BLaER1 (cell line): ENCODE data around the gene HADHA.

Experiments used
- H3K27ac ChIP-seq: shearing (Covaris generic); formaldehyde crosslinking; 2 replicates; pipeline ENCODE4 v1.8.1; 2022
- H3K27me3 ChIP-seq: shearing (Covaris generic); formaldehyde crosslinking; 2 replicates; pipeline ENCODE4 v1.8.1; 2022
- H3K36me3 ChIP-seq: shearing (Covaris generic); formaldehyde crosslinking; 2 replicates; pipeline ENCODE4 v1.8.1; 2022
- H3K4me1 ChIP-seq: shearing (Covaris generic); formaldehyde crosslinking; 2 replicates; pipeline ENCODE4 v1.8.1; 2022
- H3K4me2 ChIP-seq: shearing (Covaris generic); formaldehyde crosslinking; 2 replicates; pipeline ENCODE4 v1.8.1; 2022
- H3K4me3 ChIP-seq: shearing (Covaris generic); formaldehyde crosslinking; 2 replicates; pipeline ENCODE4 v1.8.1; 2022
- H3K9ac ChIP-seq: shearing (Covaris generic); formaldehyde crosslinking; 2 replicates; pipeline ENCODE4 v1.8.1; 2022
- H3K9me3 ChIP-seq: shearing (Covaris generic); formaldehyde crosslinking; 2 replicates; pipeline ENCODE4 v1.8.1; 2022
- H4K20me1 ChIP-seq: shearing (Covaris generic); formaldehyde crosslinking; 2 replicates; pipeline ENCODE4 v1.8.1; 2022
- Cebpa-rat ChIP-seq: shearing (Covaris generic); IDR thresholded peaks from 2 replicates; pipeline ENCODE4 v1.8.1; 2022

HADHA gene

GRCh38 chr2:26224095-26224494 lies 20.3 kb downstream of the HADHA start:
- no peak overlapping the region for H3K4me2 ChIP-seq
- H3K36me3 ChIP-seq = peaks cover 90% of the 10 kb centered on the region
- H3K27me3 ChIP-seq = no peaks in the 10 kb centered on the region
- H3K9me3 ChIP-seq = peaks cover 17% of the 10 kb centered on the region
- TF ChIP-seq Cebpa-rat = no peak
- H4K20me1 ChIP-seq = no peaks in the 10 kb centered on the region
- H3K4me3 ChIP-seq = no peak overlapping the region
- no peak overlapping the region for H3K9ac ChIP-seq
- H3K27ac ChIP-seq = no peak overlapping the region
- H3K4me1 ChIP-seq = no peaks in the 10 kb centered on the region

- no peak overlapping the region for H3K27ac ChIP-seq
- no peaks in the 10 kb centered on the region for H3K27me3 ChIP-seq
- no peak overlapping the region for H3K4me2 ChIP-seq
- no peaks in the 10 kb centered on the region for H4K20me1 ChIP-seq
- no peak for TF ChIP-seq Cebpa-rat
- H3K4me1 ChIP-seq = no peaks in the 10 kb centered on the region
- no peak overlapping the region for H3K9ac ChIP-seq
- no peak overlapping the region for H3K4me3 ChIP-seq
- peaks cover 15% of the 10 kb centered on the region for H3K9me3 ChIP-seq
- peaks cover 89% of the 10 kb centered on the region for H3K36me3 ChIP-seq
These were observed 21.4 kb downstream of the HADHA start for GRCh38 chr2:26223018-26223417.

GRCh38 chr2:26217720-26218119 lies 26.7 kb downstream of the HADHA start:
- Histone ChIP-seq H3K36me3 (peaks cover 99% of the 10 kb centered on the region), H3K27ac (no peak overlapping the region), H3K9me3 (no peaks in the 10 kb centered on the region), H3K4me2 (no peak overlapping the region), H3K9ac (no peak overlapping the region), H3K4me3 (no peak overlapping the region), H3K27me3 (no peaks in the 10 kb centered on the region), H4K20me1 (no peaks in the 10 kb centered on the region), H3K4me1 (peaks cover 9% of the 10 kb centered on the region; the same call in 1 of the 2 replicates)
- no peak for TF ChIP-seq Cebpa-rat

GRCh38 chr2:26216587-26216986 lies 27.8 kb downstream of the HADHA start:
- H3K36me3 ChIP-seq = peaks cover 99% of the 10 kb centered on the region
- no peak for TF ChIP-seq Cebpa-rat
- no peak overlapping the region for H3K4me2 ChIP-seq
- H3K4me3 ChIP-seq = no peak overlapping the region
- H4K20me1 ChIP-seq = no peaks in the 10 kb centered on the region
- H3K4me1 ChIP-seq = peaks cover 9% of the 10 kb centered on the region; the same call in 1 of the 2 replicates
- H3K27me3 ChIP-seq = no peaks in the 10 kb centered on the region
- H3K9me3 ChIP-seq = no peaks in the 10 kb centered on the region
- H3K9ac ChIP-seq = no peak overlapping the region
- no peak overlapping the region for H3K27ac ChIP-seq

GRCh38 chr2:26215833-26216232 lies 28.6 kb downstream of the HADHA start:
- Histone ChIP-seq H3K9ac (no peak overlapping the region), H3K27ac (no peak overlapping the region), H4K20me1 (no peaks in the 10 kb centered on the region), H3K4me2 (no peak overlapping the region), H3K4me1 (peaks cover 9% of the 10 kb centered on the region; the same call in 1 of the 2 replicates), H3K36me3 (peaks cover 98% of the 10 kb centered on the region), H3K9me3 (no peaks in the 10 kb centered on the region), H3K4me3 (no peak overlapping the region), H3K27me3 (no peaks in the 10 kb centered on the region)
- no peak for TF ChIP-seq Cebpa-rat

GRCh38 chr2:26214759-26215158 lies 29.7 kb downstream of the HADHA start:
- no peak for TF ChIP-seq Cebpa-rat
- no peak overlapping the region for H3K9ac ChIP-seq
- H3K4me1 ChIP-seq = peaks cover 9% of the 10 kb centered on the region; the same call in 1 of the 2 replicates
- H3K4me3 ChIP-seq = no peak overlapping the region
- H3K9me3 ChIP-seq = no peaks in the 10 kb centered on the region
- no peak overlapping the region for H3K27ac ChIP-seq
- no peak overlapping the region for H3K4me2 ChIP-seq
- no peaks in the 10 kb centered on the region for H4K20me1 ChIP-seq
- no peaks in the 10 kb centered on the region for H3K27me3 ChIP-seq
- peaks cover 98% of the 10 kb centered on the region for H3K36me3 ChIP-seq

GRCh38 chr2:26212011-26212410 lies 32.4 kb downstream of the HADHA start:
- peaks cover 98% of the 10 kb centered on the region for H3K36me3 ChIP-seq
- no peak overlapping the region for H3K9ac ChIP-seq
- no peaks in the 10 kb centered on the region for H4K20me1 ChIP-seq
- H3K27ac ChIP-seq = no peak overlapping the region
- TF ChIP-seq Cebpa-rat = no peak
- H3K4me3 ChIP-seq = no peak overlapping the region
- no peak overlapping the region for H3K4me2 ChIP-seq
- H3K27me3 ChIP-seq = no peaks in the 10 kb centered on the region
- H3K9me3 ChIP-seq = no peaks in the 10 kb centered on the region
- H3K4me1 ChIP-seq = peaks cover 9% of the 10 kb centered on the region; the same call in 1 of the 2 replicates

- no peaks in the 10 kb centered on the region for H3K4me1 ChIP-seq
- H4K20me1 ChIP-seq = no peaks in the 10 kb centered on the region
- no peak overlapping the region for H3K27ac ChIP-seq
- H3K4me3 ChIP-seq = no peak overlapping the region
- no peak for TF ChIP-seq Cebpa-rat
- no peaks in the 10 kb centered on the region for H3K9me3 ChIP-seq
- H3K9ac ChIP-seq = no peak overlapping the region
- no peaks in the 10 kb centered on the region for H3K27me3 ChIP-seq
- peaks cover 98% of the 10 kb centered on the region for H3K36me3 ChIP-seq
- no peak overlapping the region for H3K4me2 ChIP-seq
These were observed 40.5 kb downstream of the HADHA start for GRCh38 chr2:26203906-26204305.

- Histone ChIP-seq H3K4me3 (no peak overlapping the region), H3K36me3 (peaks cover 98% of the 10 kb centered on the region), H3K9ac (no peak overlapping the region), H3K9me3 (no peaks in the 10 kb centered on the region), H3K27me3 (no peaks in the 10 kb centered on the region), H4K20me1 (no peaks in the 10 kb centered on the region), H3K4me1 (no peaks in the 10 kb centered on the region), H3K4me2 (no peak overlapping the region), H3K27ac (no peak overlapping the region)
- TF ChIP-seq Cebpa-rat = no peak
These were observed 41.4 kb downstream of the HADHA start for GRCh38 chr2:26202981-26203490.

- H4K20me1 ChIP-seq = no peaks in the 10 kb centered on the region
- H3K9ac ChIP-seq = no peak overlapping the region
- H3K4me2 ChIP-seq = no peak overlapping the region
- H3K27ac ChIP-seq = no peak overlapping the region
- peaks cover 8% of the 10 kb centered on the region; the same call in 1 of the 2 replicates for H3K9me3 ChIP-seq
- H3K4me1 ChIP-seq = peaks cover 12% of the 10 kb centered on the region; the same call in 1 of the 2 replicates
- TF ChIP-seq Cebpa-rat = no peak
- H3K27me3 ChIP-seq = no peaks in the 10 kb centered on the region
- peaks cover 100% of the 10 kb centered on the region for H3K36me3 ChIP-seq
- no peak overlapping the region for H3K4me3 ChIP-seq
These were observed 46.9 kb downstream of the HADHA start for GRCh38 chr2:26197516-26197915.
